ENCODE data around the gene BTBD19.

The BTBD19 gene

DNA sequence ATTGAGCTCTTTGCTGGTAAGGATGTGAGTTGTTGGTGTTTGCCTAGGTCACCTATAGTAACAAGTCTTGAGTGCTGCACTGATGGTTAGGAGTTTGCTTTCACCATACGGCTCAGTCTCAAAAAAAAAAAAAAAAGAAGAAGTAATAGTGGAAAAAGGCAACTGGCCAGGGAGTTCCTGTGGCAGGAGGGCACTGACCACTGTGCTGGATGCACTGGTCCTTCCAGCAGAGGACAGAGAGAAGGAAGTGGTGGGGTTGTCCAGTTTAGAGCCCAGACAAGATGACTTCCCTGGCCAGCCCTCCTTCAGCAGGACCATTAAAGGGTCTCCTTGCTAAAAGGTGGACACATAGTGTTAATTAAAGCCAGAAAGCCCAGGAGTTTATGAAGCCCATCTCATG is 46.6 kb downstream of the BTBD19 start:
- Histone ChIP-seq H3K9me3 (ENCODE audit: control insufficient read depth in 5 of 5, low read length in 5 of 5) (no peaks in the 10 kb centered on the region), H3K9ac (ENCODE audit: low read length in 5 of 5) (no peak overlapping the region), H3K4me1 (ENCODE audit: control insufficient read depth in 5 of 5, insufficient read depth in 5 of 5, low read length in 5 of 5) (no peaks in the 10 kb centered on the region), H3K27ac (ENCODE audit: low read depth, low read length) (no peak overlapping the region), H3K36me3 (ENCODE audit: control insufficient read depth in 5 of 5, insufficient read depth in 5 of 5, low read length in 5 of 5) (peaks cover 4 to 49% (median 41%) of the 10 kb centered on the region in 5 donors), H3K27me3 (ENCODE audit: control insufficient read depth in 5 of 5, insufficient read depth in 4 of 5, low read length in 5 of 5) (no peaks in the 10 kb centered on the region), H3K4me3 (ENCODE audit: low read depth in 1 of 5, low read length in 5 of 5) (no peak overlapping the region)

DNA sequence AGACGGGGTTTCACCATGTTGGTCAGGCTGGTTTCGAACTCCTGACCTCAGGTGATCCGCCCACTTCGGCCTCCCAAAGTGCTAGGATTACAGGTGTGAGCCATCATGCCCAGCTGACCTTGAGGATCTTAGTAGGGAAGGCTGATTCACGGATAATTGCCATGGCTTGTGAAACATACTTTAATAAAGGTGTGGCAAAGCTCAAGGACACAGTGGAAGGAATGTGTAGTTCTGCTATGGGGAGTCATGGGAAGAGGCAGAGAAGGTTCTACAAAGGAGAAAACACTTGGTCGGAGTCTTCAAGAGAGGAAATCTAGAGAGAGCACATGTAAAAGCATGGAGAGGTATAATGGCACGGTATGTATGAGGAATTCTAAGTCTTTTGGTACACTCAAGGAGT is 47.4 kb downstream of the BTBD19 start:
- no peaks in the 10 kb centered on the region for H3K9me3 ChIP-seq (ENCODE audit: control insufficient read depth in 5 of 5, low read length in 5 of 5)
- H3K27me3 ChIP-seq (ENCODE audit: control insufficient read depth in 5 of 5, insufficient read depth in 4 of 5, low read length in 5 of 5): no peaks in the 10 kb centered on the region
- H3K4me1 ChIP-seq (ENCODE audit: control insufficient read depth in 5 of 5, insufficient read depth in 5 of 5, low read length in 5 of 5): peaks cover 0 to 4% (median 2%) of the 10 kb centered on the region in 5 donors
- peaks cover 4 to 42% (median 34%) of the 10 kb centered on the region in 5 donors for H3K36me3 ChIP-seq (ENCODE audit: control insufficient read depth in 5 of 5, insufficient read depth in 5 of 5, low read length in 5 of 5)
- H3K4me3 ChIP-seq (ENCODE audit: low read depth in 1 of 5, low read length in 5 of 5): no peak overlapping the region
- H3K9ac ChIP-seq (ENCODE audit: low read length in 5 of 5): no peak overlapping the region
- H3K27ac ChIP-seq (ENCODE audit: low read depth, low read length): no peak overlapping the region

DNA sequence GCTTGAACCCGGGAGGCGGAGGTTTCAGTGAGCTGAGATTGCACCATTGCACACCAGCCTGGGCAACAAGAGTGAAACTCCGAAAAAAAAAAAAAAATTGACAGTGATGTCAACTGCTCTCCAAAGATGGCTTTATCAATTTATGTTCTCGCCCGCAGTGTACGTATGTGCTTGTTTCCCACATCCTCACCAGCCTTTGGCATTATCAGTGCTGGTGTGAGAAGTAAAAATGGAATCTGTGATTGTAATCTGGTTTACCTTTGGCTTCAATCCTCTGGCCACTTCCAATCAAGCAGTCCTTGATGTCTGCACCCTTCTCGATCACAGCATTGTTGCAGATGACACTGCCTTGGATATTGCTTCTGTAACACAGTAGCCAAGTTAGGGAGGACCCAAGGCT is 49.1 kb downstream of the BTBD19 start:
- Histone ChIP-seq H3K4me1 (ENCODE audit: control insufficient read depth in 5 of 5, insufficient read depth in 5 of 5, low read length in 5 of 5) (peaks cover 0 to 19% (median 10%) of the 10 kb centered on the region in 5 donors), H3K9ac (ENCODE audit: low read length in 5 of 5) (no peak overlapping the region), H3K4me3 (ENCODE audit: low read depth in 1 of 5, low read length in 5 of 5) (no peak overlapping the region), H3K9me3 (ENCODE audit: control insufficient read depth in 5 of 5, low read length in 5 of 5) (no peaks in the 10 kb centered on the region), H3K27ac (ENCODE audit: low read depth, low read length) (no peak overlapping the region), H3K27me3 (ENCODE audit: control insufficient read depth in 5 of 5, insufficient read depth in 4 of 5, low read length in 5 of 5) (no peaks in the 10 kb centered on the region), H3K36me3 (ENCODE audit: control insufficient read depth in 5 of 5, insufficient read depth in 5 of 5, low read length in 5 of 5) (peaks cover 6 to 35% (median 32%) of the 10 kb centered on the region in 5 donors)

DNA sequence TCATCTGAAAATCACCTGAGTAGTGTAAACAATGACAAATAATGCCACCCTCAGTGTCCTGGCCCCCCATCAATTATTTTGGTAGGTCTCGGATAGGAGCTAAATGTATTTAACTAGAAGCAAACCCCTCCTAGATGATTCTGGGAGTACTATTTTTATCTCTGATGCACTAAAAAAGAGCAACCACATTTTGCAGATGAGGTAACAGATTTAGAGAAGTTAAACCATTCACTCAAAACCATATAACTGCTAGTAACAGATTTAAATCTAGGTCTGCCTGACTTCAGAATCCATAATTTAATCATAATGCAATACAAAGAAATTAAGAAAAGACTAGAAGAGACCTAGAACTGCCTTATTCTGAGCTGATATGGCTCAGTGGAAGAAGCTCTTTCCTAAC is 52.0 kb downstream of the BTBD19 start:
- H3K4me3 ChIP-seq (ENCODE audit: low read depth in 1 of 5, low read length in 5 of 5): no peak overlapping the region
- H3K36me3 ChIP-seq (ENCODE audit: control insufficient read depth in 5 of 5, insufficient read depth in 5 of 5, low read length in 5 of 5): peaks cover 9 to 27% (median 20%) of the 10 kb centered on the region in 5 donors
- peak overlapping the region in 1 of 5 donors; percentile 21 for H3K9ac ChIP-seq (ENCODE audit: low read length in 5 of 5)
- H3K4me1 ChIP-seq (ENCODE audit: control insufficient read depth in 5 of 5, insufficient read depth in 5 of 5, low read length in 5 of 5): peaks cover 0 to 19% (median 10%) of the 10 kb centered on the region in 5 donors
- no peaks in the 10 kb centered on the region for H3K9me3 ChIP-seq (ENCODE audit: control insufficient read depth in 5 of 5, low read length in 5 of 5)
- H3K27me3 ChIP-seq (ENCODE audit: control insufficient read depth in 5 of 5, insufficient read depth in 4 of 5, low read length in 5 of 5): no peaks in the 10 kb centered on the region
- H3K27ac ChIP-seq (ENCODE audit: low read depth, low read length): no peak overlapping the region

DNA sequence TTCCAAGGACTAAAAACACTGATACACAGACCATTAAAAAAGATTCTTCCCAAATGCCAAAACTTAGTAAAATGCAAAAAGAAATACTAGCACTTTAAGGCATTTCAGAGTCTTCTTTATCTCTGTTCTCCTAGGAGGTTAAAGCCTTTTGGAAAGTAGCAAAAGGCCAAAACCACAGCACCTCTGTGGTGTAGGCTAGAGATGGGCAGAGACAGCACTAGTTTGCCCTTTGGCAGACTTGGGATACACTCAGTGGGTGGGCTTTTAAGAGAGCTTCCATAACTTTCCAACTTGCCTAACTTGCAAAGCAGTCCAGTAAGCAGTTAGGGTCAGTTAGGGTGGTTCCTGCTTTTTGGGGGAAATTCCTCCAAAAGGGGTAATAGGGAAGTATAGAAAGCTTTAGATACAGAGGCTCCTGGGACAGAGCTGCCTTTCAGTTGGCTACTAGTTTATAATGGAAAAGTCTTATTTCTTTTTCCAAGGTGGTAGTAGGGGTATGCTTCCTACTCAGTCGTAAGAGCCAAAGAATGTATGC is 52.6 kb downstream of the BTBD19 start:
- Histone ChIP-seq H3K27ac (ENCODE audit: low read depth, low read length) (no peak overlapping the region), H3K36me3 (ENCODE audit: control insufficient read depth in 5 of 5, insufficient read depth in 5 of 5, low read length in 5 of 5) (peaks cover 9 to 24% (median 18%) of the 10 kb centered on the region in 5 donors), H3K27me3 (ENCODE audit: control insufficient read depth in 5 of 5, insufficient read depth in 4 of 5, low read length in 5 of 5) (no peaks in the 10 kb centered on the region), H3K9ac (ENCODE audit: low read length in 5 of 5) (peak overlapping the region in 1 of 5 donors; percentile 21), H3K9me3 (ENCODE audit: control insufficient read depth in 5 of 5, low read length in 5 of 5) (no peaks in the 10 kb centered on the region), H3K4me3 (ENCODE audit: low read depth in 1 of 5, low read length in 5 of 5) (no peak overlapping the region), H3K4me1 (ENCODE audit: control insufficient read depth in 5 of 5, insufficient read depth in 5 of 5, low read length in 5 of 5) (peaks cover 0 to 19% (median 10%) of the 10 kb centered on the region in 5 donors)

GRCh38 chr1:44862829-44863401 is 54.6 kb downstream of the BTBD19 start:
- H3K36me3 ChIP-seq (ENCODE audit: control insufficient read depth in 5 of 5, insufficient read depth in 5 of 5, low read length in 5 of 5): peaks cover 10 to 22% (median 13%) of the 10 kb centered on the region in 5 donors
- peak overlapping the region; percentile 10 for H3K27ac ChIP-seq (ENCODE audit: low read depth, low read length)
- no peaks in the 10 kb centered on the region for H3K9me3 ChIP-seq (ENCODE audit: control insufficient read depth in 5 of 5, low read length in 5 of 5)
- peaks cover 0 to 19% (median 10%) of the 10 kb centered on the region in 5 donors for H3K4me1 ChIP-seq (ENCODE audit: control insufficient read depth in 5 of 5, insufficient read depth in 5 of 5, low read length in 5 of 5)
- no peak overlapping the region for H3K4me3 ChIP-seq (ENCODE audit: low read depth in 1 of 5, low read length in 5 of 5)
- H3K27me3 ChIP-seq (ENCODE audit: control insufficient read depth in 5 of 5, insufficient read depth in 4 of 5, low read length in 5 of 5): no peaks in the 10 kb centered on the region
- H3K9ac ChIP-seq (ENCODE audit: low read length in 5 of 5): no peak overlapping the region

All from subcutaneous abdominal adipose tissue (tissue), 5 donors.